LNCAP (cell line): ENCODE results near the gene DDX27.

Experiments
- CTCF ChIP-seq: fragments of 450-650 bp; IDR thresholded peaks from 2 replicates; pipeline ENCODE4 v1.5.1; 2017; ENCODE audit warnings: mild to moderate bottlenecking

The DDX27 gene

GRCh38 chr20:49179368-49180277, 39.6 kb upstream of the DDX27 start:
- TF ChIP-seq CTCF, result no peak

- no peak for TF ChIP-seq CTCF
Measured at GRCh38 chr20:49181265-49181877, 37.8 kb upstream of the DDX27 start.

- TF ChIP-seq CTCF, result no peak
Measured at GRCh38 chr20:49183444-49183843, 35.8 kb upstream of the DDX27 start.

GRCh38 chr20:49184691-49185070, 34.5 kb upstream of the DDX27 start:
- no peak for TF ChIP-seq CTCF

GRCh38 chr20:49185071-49185761, 34.0 kb upstream of the DDX27 start:
- TF ChIP-seq CTCF, result no peak

GRCh38 chr20:49186535-49187329, 32.5 kb upstream of the DDX27 start:
- TF ChIP-seq CTCF, result no peak

GRCh38 chr20:49187330-49187850, 31.8 kb upstream of the DDX27 start:
- TF ChIP-seq CTCF, result no peak
